Measurements from ENCODE around the gene LIAS.
"Not testable (repeated sequence)": the region's sequence is repeated elsewhere in the genome, so short reads cannot be mapped to it uniquely, and the experiment has no call there.

Gene LIAS

GRCh38 chr4:39502019-39502663, 43.3 kb downstream of the LIAS start:
- DNase-seq, result no peak

DNA sequence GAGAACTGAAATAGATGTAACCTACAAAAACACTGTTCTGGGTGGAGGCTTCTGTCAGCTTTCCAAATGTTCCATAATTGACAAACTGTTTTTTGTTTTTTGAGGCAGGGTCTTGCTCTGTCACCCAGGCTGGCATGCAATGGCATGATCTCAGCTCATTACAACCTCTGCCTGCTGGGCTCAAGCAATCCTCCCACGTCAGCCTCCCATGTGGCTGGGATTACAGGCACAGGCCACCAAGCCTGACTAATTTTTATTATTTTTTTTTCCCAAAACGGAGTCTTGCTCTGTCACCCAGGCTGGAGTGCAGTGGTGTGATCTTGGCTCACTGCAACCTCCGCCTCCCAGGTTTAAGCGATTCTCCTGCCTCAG, 43.8 kb downstream of the LIAS start:
- not testable (repeated sequence) for DNase-seq

DNA sequence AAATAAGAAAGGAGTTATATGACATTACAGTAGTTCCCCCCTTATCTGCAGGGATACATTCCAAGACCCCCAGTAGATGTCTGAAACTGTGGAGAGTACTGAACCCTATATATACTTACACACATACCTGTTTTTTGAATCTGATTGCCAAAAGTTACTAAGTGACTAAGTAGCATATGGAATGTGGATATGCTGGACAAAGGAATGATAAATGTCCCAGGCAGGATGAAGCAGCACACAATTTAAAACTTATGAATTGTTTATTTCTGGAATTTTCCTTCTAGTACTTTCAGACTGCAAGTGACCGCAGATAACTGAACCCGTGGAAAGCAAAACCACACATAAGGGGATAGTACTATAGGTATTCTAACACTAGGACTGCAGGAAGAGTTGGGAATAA, 45.7 kb downstream of the LIAS start:
- DNase-seq, result no peak

DNA sequence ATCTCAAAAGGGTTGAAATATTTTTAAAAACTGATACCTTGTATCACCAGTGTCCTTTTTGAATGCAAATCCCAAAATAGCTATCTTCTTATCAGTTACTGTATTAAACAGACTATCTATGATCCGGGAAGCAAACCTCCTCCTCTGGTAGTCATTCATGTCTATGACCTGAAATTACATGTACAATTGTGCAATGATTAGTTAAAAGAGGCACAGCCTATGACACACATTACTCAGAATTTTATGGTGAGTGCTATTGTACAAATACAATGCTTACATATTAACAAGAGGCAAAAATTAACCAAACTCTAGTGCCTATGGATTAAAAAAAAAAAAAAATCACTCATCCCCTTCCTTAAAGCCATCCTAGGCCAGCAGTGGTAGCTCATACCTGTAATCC, 46.7 kb downstream of the LIAS start:
- no peak for DNase-seq

GRCh38 chr4:39510348-39510929, 51.6 kb downstream of the LIAS start:
- no peak for DNase-seq

GRCh38 chr4:39514266-39514665, 55.4 kb downstream of the LIAS start:
- not testable (repeated sequence) for DNase-seq

GRCh38 chr4:39514888-39515401, 56.1 kb downstream of the LIAS start:
- no peak for DNase-seq

GRCh38 chr4:39515669-39516401, 57.0 kb downstream of the LIAS start:
- DNase-seq, result not testable (repeated sequence)

GRCh38 chr4:39516407-39516966, 57.6 kb downstream of the LIAS start:
- no peak for DNase-seq

DNA sequence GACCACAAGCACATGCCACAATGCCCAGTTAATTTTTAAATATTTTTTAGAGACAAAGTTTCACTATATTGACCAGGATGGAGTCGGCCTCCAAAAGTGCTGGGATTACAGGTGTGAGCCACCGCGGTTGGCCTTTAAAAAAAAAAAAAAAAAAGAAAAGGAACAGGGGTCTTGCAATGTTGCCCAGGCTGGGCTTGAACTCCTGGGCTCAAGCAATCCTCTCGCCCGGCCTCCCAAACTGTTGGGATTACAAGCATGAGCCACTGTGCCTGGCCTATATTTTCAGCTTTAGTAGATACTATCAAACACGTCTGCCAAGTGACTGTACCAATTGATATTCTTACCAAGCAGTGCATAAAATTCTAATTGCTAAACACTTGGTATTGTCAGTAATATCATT, 59.6 kb downstream of the LIAS start:
- DNase-seq, result no peak

DNA sequence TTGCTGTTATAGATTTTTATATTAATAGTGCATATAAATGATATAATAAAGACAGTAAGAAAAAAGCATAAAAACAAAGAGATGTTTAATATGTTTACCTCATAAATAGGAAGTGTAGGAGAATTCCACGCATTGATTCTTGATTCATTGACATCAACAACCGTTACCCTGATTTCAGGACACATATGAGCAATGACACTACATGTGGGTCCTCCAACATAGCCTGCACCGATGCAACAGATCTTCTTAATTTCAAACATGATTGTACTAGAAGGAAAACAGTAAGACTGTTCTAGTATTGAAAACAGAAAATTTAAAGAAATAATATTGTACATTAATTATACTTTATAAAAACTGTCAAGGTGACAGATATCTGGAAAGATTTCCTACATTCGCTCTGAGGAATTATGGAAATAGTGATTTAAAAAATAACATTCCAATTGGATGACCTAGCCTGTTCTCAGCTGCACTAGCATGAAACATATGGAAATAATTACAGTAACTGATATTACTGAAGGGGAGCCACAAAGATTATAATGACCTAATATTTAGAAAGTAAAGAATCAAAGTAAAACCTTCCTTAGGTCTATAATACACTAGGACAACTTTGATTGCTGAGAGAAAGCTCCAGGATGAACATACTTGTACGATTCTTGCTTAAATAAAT, 62.5 kb downstream of the LIAS start:
- no peak for DNase-seq

GRCh38 chr4:39522068-39522467, 63.2 kb downstream of the LIAS start:
- no peak for DNase-seq

GRCh38 chr4:39524161-39524957, 65.5 kb downstream of the LIAS start:
- no peak for DNase-seq

- DNase-seq, result no peak
Measured at GRCh38 chr4:39525822-39526690, 67.2 kb downstream of the LIAS start.

DNA sequence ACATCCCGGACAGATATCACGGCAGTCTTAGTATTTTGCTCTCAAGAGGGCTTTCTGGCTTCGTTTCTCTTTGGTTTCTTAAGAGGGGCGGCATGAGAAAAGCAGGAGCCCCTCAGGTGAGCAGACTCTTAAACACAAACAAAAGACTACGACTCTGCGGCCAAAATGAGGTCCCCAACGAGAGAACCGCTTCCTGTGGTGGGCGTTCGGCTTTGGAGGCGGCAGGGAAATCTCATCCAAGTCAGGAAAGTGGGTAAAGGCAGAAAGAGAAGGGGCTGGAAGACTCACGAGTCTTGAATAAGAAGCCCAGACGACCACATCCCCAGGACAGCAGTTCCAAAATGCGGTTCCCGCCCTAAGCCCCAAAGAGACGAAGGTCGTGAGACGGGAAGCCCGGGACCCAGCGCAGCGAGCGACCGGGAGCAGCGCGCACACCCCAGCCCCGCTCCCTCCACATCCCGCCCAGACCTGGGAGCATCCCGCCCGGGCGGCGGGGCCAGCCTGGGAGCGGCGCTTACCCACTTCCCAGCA, 68.0 kb downstream of the LIAS start:
- DNase-seq, result no peak

GRCh38 chr4:39527296-39528060, 68.6 kb downstream of the LIAS start, which contains the start of gene UGDH:
UGDH (minus strand) TSS chr4:39527439; CDS start chr4:39521512, 5,927 bp downstream.
- DNase-seq, result peak; percentile 95

DNA sequence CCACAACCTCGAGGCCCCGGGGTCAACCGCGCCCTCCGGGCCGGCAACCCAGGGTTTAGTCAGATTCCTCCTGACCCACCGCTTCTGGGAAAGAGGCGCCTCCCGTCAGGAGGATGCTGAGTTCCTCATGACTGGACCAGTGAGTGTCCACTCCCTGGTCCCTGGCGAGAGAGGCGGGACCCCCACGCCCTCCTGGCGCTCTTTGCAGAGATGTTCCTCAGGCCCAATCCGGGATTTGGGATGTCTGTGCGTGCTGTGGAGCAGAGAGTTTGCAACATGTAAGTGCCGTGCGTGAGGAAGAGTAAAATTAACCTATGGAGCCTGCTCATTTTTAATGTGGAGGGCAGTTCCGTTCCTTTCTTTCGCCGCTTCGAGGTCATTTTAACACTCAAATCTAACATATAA, 69.2 kb downstream of the LIAS start:
- DNase-seq, result no peak

Data from NCI-H1436 (cell line).